WTC11 (cell line): ENCODE measurements around the gene WNT11. TPM values are rescaled to one million over a fixed set of nuclear protein-coding genes. Genes with fewer than 3 reads are reported as not detected.

Source experiments
- ATAC-seq: fragments of 200-7000 bp; cut with Tn5 transposase; 2 replicates; pipeline ENCODE4 v1.10.0; 2021; ENCODE audit warnings: mild to moderate bottlenecking, moderate library complexity
- CTCF ChIA-PET: fragments of 300-600 bp; sonication (Branson Sonifier 250); formaldehyde crosslinking; loops from one replicate; lab custom pipeline; 2021; ENCODE audit warnings: antibody characterized with exemption; lab: Charles Lee
- POLR2A ChIA-PET: fragments of 350-600 bp; sonication (Branson Sonifier 250); formaldehyde crosslinking; loops from one replicate; lab custom pipeline; 2021; ENCODE audit warnings: antibody characterized with exemption; lab: Charles Lee
- DNase-seq: peaks from one replicate; pipeline ENCODE4 v3.0.0; 2021; ENCODE audit warnings: low spot score
- H3K27ac Mint-ChIP-seq: 2 replicates; pipeline ENCODE4 v1.8.0; 2021; ENCODE audit warnings: mixed read lengths
- H3K27me3 Mint-ChIP-seq: 2 replicates; pipeline ENCODE4 v1.8.0; 2021; ENCODE audit warnings: low read depth, mild to moderate bottlenecking, moderate library complexity, mixed read lengths
- H3K36me3 Mint-ChIP-seq: 2 replicates; pipeline ENCODE4 v1.8.0; 2021; ENCODE audit warnings: mixed read lengths
- H3K4me1 Mint-ChIP-seq: 2 replicates; pipeline ENCODE4 v1.8.0; 2022; ENCODE audit warnings: mixed read lengths
- H3K4me3 Mint-ChIP-seq: 2 replicates; pipeline ENCODE4 v1.8.0; 2021; ENCODE audit warnings: mild to moderate bottlenecking, moderate library complexity, mixed read lengths
- H3K9me3 Mint-ChIP-seq: 2 replicates; pipeline ENCODE4 v1.8.0; 2021; ENCODE audit warnings: mixed read lengths
- ATF6 ChIP-seq: sonication (generic); formaldehyde crosslinking; IDR thresholded peaks from 2 replicates; pipeline ENCODE4 v1.8.1; 2023; ENCODE audit warnings: mild to moderate bottlenecking, missing genetic modification reagents
- CREM ChIP-seq: sonication (generic); formaldehyde crosslinking; IDR thresholded peaks from 2 replicates; pipeline ENCODE4 v1.8.1; 2022; ENCODE audit warnings: mild to moderate bottlenecking, missing genetic modification reagents, moderate library complexity
- EMX1 ChIP-seq: fragments of 250-450 bp; sonication (Bioruptor Pico); IDR thresholded peaks from 2 replicates; pipeline ENCODE4 v1.8.0; 2021; ENCODE audit warnings: mild to moderate bottlenecking
- GABPB1 ChIP-seq: sonication (generic); formaldehyde crosslinking; IDR thresholded peaks from 2 replicates; pipeline ENCODE4 v1.8.1; 2023; ENCODE audit warnings: mild to moderate bottlenecking, missing genetic modification reagents
- GRHL2 ChIP-seq: fragments of 250-450 bp; sonication (Bioruptor Pico); IDR thresholded peaks from 2 replicates; pipeline ENCODE4 v1.8.0; 2022; ENCODE audit warnings: mild to moderate bottlenecking, moderate library complexity; ENCODE audit not compliant: insufficient replicate concordance, severe bottlenecking
- JAZF1 ChIP-seq: fragments of 250-450 bp; sonication (Bioruptor Pico); IDR thresholded peaks from 2 replicates; pipeline ENCODE4 v1.9.0; 2021; ENCODE audit warnings: moderate library complexity, mild to moderate bottlenecking, inconsistent platforms
- MYBL2 ChIP-seq: sonication (generic); formaldehyde crosslinking; IDR thresholded peaks from 2 replicates; pipeline ENCODE4 v1.8.1; 2023; ENCODE audit warnings: mild to moderate bottlenecking, moderate library complexity, missing genetic modification reagents
- OVOL2 ChIP-seq: fragments of 250-450 bp; sonication (Bioruptor Pico); IDR thresholded peaks from 2 replicates; pipeline ENCODE4 v1.9.0; 2021; ENCODE audit warnings: mild to moderate bottlenecking, borderline replicate concordance
- TCF7 ChIP-seq: sonication (generic); formaldehyde crosslinking; IDR thresholded peaks from 2 replicates; pipeline ENCODE4 v1.8.0; 2022; ENCODE audit warnings: mild to moderate bottlenecking, low read depth, missing genetic modification reagents, moderate library complexity
- ZBTB21 ChIP-seq: sonication (generic); formaldehyde crosslinking; IDR thresholded peaks from 2 replicates; pipeline ENCODE4 v1.8.1; 2023; ENCODE audit warnings: mild to moderate bottlenecking, missing genetic modification reagents, borderline replicate concordance
- ZNF138 ChIP-seq: sonication (generic); formaldehyde crosslinking; conservative IDR thresholded peaks from 2 replicates; pipeline ENCODE4 v1.8.1; 2022; ENCODE audit warnings: mild to moderate bottlenecking, moderate library complexity, missing genetic modification reagents
- total RNA-seq: library from RNA; stranded (reverse); gene quantifications from 3 replicates; pipeline ENCODE4 v1.2.3, GENCODE V29; 2021
- TF ChIP-seq, protein P1 (sequence below): sonication (generic); formaldehyde crosslinking; IDR thresholded peaks from 2 replicates; pipeline ENCODE4 v1.8.1; 2023; ENCODE audit warnings: mild to moderate bottlenecking, missing genetic modification reagents, borderline replicate concordance
- TF ChIP-seq, protein P2 (sequence below): sonication (generic); formaldehyde crosslinking; IDR thresholded peaks from 2 replicates; pipeline ENCODE4 v1.8.1; 2022; ENCODE audit warnings: low read depth, mild to moderate bottlenecking, moderate library complexity, missing genetic modification reagents, borderline replicate concordance

WNT11 gene
- total RNA-seq, 1 experiment from 2014 or later, result 0.79 TPM

- peaks cover 93% of the 10 kb centered on the region for H3K27me3 Mint-ChIP-seq
- peak overlapping the region; percentile 74 for H3K4me3 Mint-ChIP-seq
Measured at GRCh38 chr11:76209973-76210930, 4.0 kb upstream of the WNT11 start.

DNA sequence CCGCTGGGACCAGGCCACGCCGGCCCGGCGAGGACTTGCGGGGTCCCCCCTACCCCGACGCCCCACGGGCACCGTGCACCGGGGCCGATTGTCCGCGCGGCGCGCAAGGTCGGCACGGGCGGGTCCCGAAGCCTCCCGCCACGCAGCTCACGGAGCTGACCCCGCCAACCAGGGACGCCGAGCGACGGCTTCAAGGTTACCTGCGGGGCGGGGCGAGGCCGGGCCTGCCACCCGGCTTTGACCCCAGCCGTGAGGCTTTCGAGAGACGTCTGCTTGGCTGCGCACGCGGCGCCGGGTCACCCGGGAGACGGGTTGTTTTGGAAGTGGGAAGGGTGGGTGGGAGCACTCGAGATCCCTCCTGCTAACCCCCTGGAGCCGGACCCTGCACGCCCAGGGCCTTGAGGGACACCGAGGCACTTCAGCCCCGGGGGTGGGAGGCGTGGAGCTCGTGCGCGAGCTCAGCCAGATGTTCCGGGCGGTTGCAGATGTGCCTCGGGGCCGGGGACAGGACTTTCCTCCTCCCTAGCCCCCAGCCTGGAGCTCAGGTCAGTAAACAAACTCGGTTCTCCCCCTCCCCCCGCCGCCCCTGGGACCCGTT is 3.2 kb upstream of the WNT11 start:
- no peak for ATAC-seq
- no peak overlapping the region for H3K27ac Mint-ChIP-seq
- H3K4me1 Mint-ChIP-seq, result peaks cover 26% of the 10 kb centered on the region
- H3K27me3 Mint-ChIP-seq, result peaks cover 93% of the 10 kb centered on the region
- H3K36me3 Mint-ChIP-seq, result no peaks in the 10 kb centered on the region
- TF ChIP-seq EMX1, result no peak
- TF ChIP-seq GABPB1, result no peak
- no peak for TF ChIP-seq ATF6 (CRISPR knock-in tag)
- no peak for TF ChIP-seq ZNF138 (CRISPR knock-in tag)
- no peak for TF ChIP-seq CREM
- TF ChIP-seq ZBTB21 (CRISPR knock-in tag), result no peak
- TF ChIP-seq JAZF1, result no peak
- no peak for TF ChIP-seq GRHL2
- TF ChIP-seq, protein P1, sequence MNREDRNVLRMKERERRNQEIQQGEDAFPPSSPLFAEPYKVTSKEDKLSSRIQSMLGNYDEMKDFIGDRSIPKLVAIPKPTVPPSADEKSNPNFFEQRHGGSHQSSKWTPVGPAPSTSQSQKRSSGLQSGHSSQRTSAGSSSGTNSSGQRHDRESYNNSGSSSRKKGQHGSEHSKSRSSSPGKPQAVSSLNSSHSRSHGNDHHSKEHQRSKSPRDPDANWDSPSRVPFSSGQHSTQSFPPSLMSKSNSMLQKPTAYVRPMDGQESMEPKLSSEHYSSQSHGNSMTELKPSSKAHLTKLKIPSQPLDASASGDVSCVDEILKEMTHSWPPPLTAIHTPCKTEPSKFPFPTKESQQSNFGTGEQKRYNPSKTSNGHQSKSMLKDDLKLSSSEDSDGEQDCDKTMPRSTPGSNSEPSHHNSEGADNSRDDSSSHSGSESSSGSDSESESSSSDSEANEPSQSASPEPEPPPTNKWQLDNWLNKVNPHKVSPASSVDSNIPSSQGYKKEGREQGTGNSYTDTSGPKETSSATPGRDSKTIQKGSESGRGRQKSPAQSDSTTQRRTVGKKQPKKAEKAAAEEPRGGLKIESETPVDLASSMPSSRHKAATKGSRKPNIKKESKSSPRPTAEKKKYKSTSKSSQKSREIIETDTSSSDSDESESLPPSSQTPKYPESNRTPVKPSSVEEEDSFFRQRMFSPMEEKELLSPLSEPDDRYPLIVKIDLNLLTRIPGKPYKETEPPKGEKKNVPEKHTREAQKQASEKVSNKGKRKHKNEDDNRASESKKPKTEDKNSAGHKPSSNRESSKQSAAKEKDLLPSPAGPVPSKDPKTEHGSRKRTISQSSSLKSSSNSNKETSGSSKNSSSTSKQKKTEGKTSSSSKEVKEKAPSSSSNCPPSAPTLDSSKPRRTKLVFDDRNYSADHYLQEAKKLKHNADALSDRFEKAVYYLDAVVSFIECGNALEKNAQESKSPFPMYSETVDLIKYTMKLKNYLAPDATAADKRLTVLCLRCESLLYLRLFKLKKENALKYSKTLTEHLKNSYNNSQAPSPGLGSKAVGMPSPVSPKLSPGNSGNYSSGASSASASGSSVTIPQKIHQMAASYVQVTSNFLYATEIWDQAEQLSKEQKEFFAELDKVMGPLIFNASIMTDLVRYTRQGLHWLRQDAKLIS (CRISPR knock-in tag), result no peak
- no peak for TF ChIP-seq TCF7 (CRISPR knock-in tag)
- TF ChIP-seq MYBL2, result no peak
- DNase-seq, result no peak
- CTCF ChIA-PET, result interaction anchor here (0.6 to 9.5 kb wide), 44 partner anchors 9 to 744 kb away, joined by 3 to 219 read pairs (median 7); partner anchors contain the start of gene LRRC32
- POLR2A ChIA-PET, result interaction anchor here (0.7 kb wide), 1 partner anchor 9 kb away, joined by 3 read pairs; no protein-coding TSS in a partner anchor
- H3K4me3 Mint-ChIP-seq, result peak overlapping the region; percentile 57
- H3K9me3 Mint-ChIP-seq, result no peaks in the 10 kb centered on the region

More at GRCh38 chr11:76209973-76210930, 4.0 kb upstream of the WNT11 start:
- no peak for ATAC-seq
- Mint-ChIP-seq H3K9me3 (no peaks in the 10 kb centered on the region), H3K36me3 (no peaks in the 10 kb centered on the region), H3K27ac (no peak overlapping the region), H3K4me1 (peaks cover 24% of the 10 kb centered on the region)
- TF ChIP-seq, protein P2, sequence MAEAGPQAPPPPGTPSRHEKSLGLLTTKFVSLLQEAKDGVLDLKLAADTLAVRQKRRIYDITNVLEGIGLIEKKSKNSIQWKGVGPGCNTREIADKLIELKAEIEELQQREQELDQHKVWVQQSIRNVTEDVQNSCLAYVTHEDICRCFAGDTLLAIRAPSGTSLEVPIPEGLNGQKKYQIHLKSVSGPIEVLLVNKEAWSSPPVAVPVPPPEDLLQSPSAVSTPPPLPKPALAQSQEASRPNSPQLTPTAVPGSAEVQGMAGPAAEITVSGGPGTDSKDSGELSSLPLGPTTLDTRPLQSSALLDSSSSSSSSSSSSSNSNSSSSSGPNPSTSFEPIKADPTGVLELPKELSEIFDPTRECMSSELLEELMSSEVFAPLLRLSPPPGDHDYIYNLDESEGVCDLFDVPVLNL (CRISPR knock-in tag), result 0 out of 2 replicates have a peak, but pooled peaks have one; percentile 22
- TF ChIP-seq OVOL2 (CRISPR knock-in tag) (no peak), JAZF1 (no peak)
- DNase-seq, result no peak
- ChIA-PET POLR2A (no interaction called here), CTCF (interaction anchor here (0.7 to 9.5 kb wide), 19 partner anchors 8 to 445 kb away, joined by 3 to 219 read pairs (median 44); no protein-coding TSS in a partner anchor)
